GM21717 (cell line): Measurements from ENCODE around the gene MLH1.

Source experiments
- ATAC-seq: cut with Tn5 transposase; IDR thresholded peaks from one replicate; pipeline ENCODE4 v1.9.1; 2021; ENCODE audit warnings: mild to moderate bottlenecking, moderate library complexity; ENCODE audit not compliant: unreplicated experiment

The MLH1 gene

GRCh38 chr3:37087870-37088269 is 94.6 kb downstream of the MLH1 start:
- no peak for ATAC-seq

DNA sequence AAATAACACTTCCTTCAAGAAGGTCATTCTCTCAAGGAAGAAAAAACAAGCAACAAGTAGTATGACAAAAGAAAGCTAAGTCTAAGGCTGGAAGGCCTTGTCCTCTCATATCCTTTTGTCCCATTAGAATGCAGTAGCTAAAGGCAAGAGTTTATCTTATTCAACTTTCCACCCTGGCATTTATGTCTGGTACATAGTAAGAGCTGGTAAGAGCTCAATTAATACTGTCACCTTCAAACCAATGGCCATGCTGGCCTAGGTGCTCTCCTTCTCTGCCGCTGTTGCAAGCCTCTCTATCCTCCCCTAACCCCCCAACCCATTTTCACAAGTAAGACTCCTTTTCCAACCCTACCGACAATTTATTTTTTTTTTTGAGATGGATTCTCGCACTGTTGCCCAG is 99.2 kb downstream of the MLH1 start:
- no peak for ATAC-seq

GRCh38 chr3:37093481-37093880 is 100.2 kb downstream of the MLH1 start:
- no peak for ATAC-seq

GRCh38 chr3:37094636-37095035 is 101.3 kb downstream of the MLH1 start:
- no peak for ATAC-seq

DNA sequence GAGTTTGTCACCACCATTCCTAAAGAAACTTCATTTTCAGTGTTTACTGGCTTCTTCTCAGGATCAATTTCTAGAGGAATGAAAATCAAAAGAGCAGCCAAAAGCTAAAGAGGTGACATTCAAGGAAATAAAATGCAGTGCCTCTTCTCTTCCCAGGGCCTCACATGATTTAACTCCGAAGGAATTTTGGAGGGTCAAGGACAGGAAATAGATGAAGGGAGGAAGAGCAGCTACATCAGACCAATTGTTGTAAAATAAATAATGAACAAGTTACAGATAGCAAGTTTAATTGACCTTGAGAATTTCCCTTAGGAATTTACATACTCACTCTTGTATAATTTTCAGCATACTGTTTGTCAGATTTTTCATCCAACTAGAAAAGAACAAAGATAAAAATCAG is 103.0 kb downstream of the MLH1 start:
- no peak for ATAC-seq

- ATAC-seq: no peak
Measured at GRCh38 chr3:37096975-37097374, 103.7 kb downstream of the MLH1 start.

DNA sequence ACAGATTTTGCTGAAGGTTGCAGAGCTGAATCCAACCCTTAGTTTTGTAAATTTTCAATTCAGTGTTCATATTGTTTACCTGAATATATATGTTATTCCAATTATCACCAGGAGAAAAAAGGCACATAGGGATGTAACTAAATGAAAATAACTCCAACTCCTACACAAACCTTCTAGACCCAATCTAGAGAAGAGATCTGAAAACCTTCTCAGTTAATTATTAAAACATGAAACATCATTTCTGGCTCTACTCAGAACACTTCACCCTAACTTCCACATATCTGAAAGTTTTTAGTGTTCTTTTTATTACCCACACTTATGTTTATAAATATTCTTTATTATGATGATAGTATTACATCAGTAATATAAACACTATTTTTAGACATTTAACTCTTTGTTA is 104.5 kb downstream of the MLH1 start:
- ATAC-seq: no peak

GRCh38 chr3:37098884-37099283 is 105.6 kb downstream of the MLH1 start:
- no peak for ATAC-seq

GRCh38 chr3:37099469-37099868 is 106.2 kb downstream of the MLH1 start:
- ATAC-seq: no peak

- ATAC-seq: no peak
Measured at GRCh38 chr3:37100411-37100810, 107.1 kb downstream of the MLH1 start.
